ENCODE measurements around the gene ETFA.
A peak's percentile ranks its signal among the peaks of the same experiment; 100 is the strongest.

ETFA gene

DNA sequence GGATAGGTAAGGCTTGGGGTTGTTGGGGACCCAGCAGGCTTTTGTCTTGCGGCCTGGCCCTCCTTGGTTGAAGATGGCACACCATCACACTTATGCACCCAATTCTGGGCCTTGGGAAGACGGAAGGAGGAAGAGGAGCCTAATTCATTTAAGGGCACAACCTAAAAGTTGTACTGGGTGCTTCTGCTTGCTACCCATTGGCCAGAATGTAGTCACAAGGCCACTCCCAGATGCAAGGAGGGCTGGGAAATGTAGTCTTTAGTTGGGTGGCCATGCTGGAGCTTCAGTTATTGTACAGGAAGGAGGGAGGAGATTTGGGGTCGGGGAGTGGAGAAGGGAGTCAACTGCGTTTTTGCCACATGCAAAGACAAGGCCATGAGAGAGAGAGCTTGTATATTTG lies 142.3 kb downstream of the ETFA start:
- DNase-seq: peak; percentile 56

GRCh38 chr15:76168237-76168984 lies 142.9 kb downstream of the ETFA start:
- DNase-seq: no peak

- no peak for DNase-seq
Observed at GRCh38 chr15:76165951-76166350, 145.3 kb downstream of the ETFA start.

Measured in hematopoietic multipotent progenitor cell treated with erythropoietin and hydrocortisone succinate and interleukin-3 and kit ligand, for 4 days (in vitro differentiated cells).